Kidney (tissue), 14 donors: ENCODE results near the gene DGKI. TPM values are rescaled to one million over a fixed set of nuclear protein-coding genes. Genes with fewer than 3 reads are reported as not detected.

Experiments used
- DNase-seq, 5 donors: peaks; one replicate each; pipeline ENCODE4 v3.0.0-alpha.2; 2013 to 2020
- FAIRE-seq: peaks from 2 replicates; lab custom pipeline; 2012; peaks lifted over from hg19 to GRCh38; lab: Jason Lieb, UNC
- H3K27ac ChIP-seq, 2 donors: one replicate each; pipeline ENCODE4 v1.7.0; 2013; ENCODE audit warnings: low read depth in 2 of 2, low read length in 2 of 2, inconsistent platforms in 1 of 2
- H3K27me3 ChIP-seq: one replicate; pipeline ENCODE4 v1.7.1; 2013; ENCODE audit warnings: low read length, inconsistent platforms; ENCODE audit not compliant: control insufficient read depth, insufficient read depth
- H3K36me3 ChIP-seq, 3 donors: one replicate each; pipeline versions ENCODE4 v1.7.0 to v1.7.1; 2013; ENCODE audit warnings: low read length in 3 of 3, control low read depth in 1 of 3, inconsistent platforms in 1 of 3; ENCODE audit not compliant: insufficient read depth in 3 of 3, control insufficient read depth in 2 of 3
- H3K4me1 ChIP-seq, 3 donors: one replicate each; pipeline versions ENCODE4 v1.7.0 to v1.7.1; 2013; ENCODE audit warnings: low read length in 3 of 3, inconsistent platforms in 1 of 3, low read depth in 1 of 3; ENCODE audit not compliant: control insufficient read depth in 2 of 3, insufficient read depth in 2 of 3
- H3K4me3 ChIP-seq, 3 donors: one replicate each; pipeline versions ENCODE4 v1.7.0 to v1.8.1; 2013; ENCODE audit warnings: low read length in 3 of 3, control low read depth in 1 of 3, inconsistent platforms in 1 of 3
- H3K9ac ChIP-seq, 3 donors: one replicate each; pipeline versions ENCODE4 v1.7.0 to v1.7.1; 2013; ENCODE audit warnings: low read length in 3 of 3, control low read depth in 1 of 3, inconsistent platforms in 1 of 3
- H3K9me3 ChIP-seq, 3 donors: one replicate each; pipeline versions ENCODE4 v1.7.0 to v1.7.1; 2013; ENCODE audit warnings: low read length in 3 of 3, control low read depth in 1 of 3, inconsistent platforms in 1 of 3; ENCODE audit not compliant: control insufficient read depth in 2 of 3, insufficient read depth in 1 of 3
- CTCF ChIP-seq: IDR thresholded peaks from 3 replicates; pipeline ENCODE4 v1.5.1; 2012; ENCODE audit warnings: mild to moderate bottlenecking, moderate library complexity, borderline replicate concordance; ENCODE audit not compliant: insufficient read depth; ENCODE audit errors: extremely low read depth
- intact Hi-C: fragments of 100-400 bp; cut with DNase I; formaldehyde crosslinking; loops from one replicate; pipeline ENCODE4 v1.11.1; 2022
- polyA plus RNA-seq: library from polyadenylated mRNA; stranded (reverse); fragments of 350-450 nt; fragmentation: Illumina TruSeq; extraction: RNeasy Lipid Tissue Mini Kit (QIAGEN cat#74804); gene quantifications from one replicate; pipeline ENCODE4 v1.2.3, GENCODE V29; 2014; ENCODE audit warnings: low read depth, low replicate concordance; ENCODE audit not compliant: insufficient read depth
- total RNA-seq: library from RNA; stranded (reverse); fragmentation: NEBNext Ultra II Directional; extraction: Animal tissue kit (Norgen Biotek cat#: 25700); gene quantifications from one replicate; pipeline ENCODE4 v1.2.1, GENCODE V29; 2021
- donor health status: control.
- donor health status: control.
- donor health status: control.
- donor health status: control.
- donor health status: control.
- donor health status: DM: yes; HTN: yes; CAD: no.
- donor health status: Normal renal cell carcinoma (clear cell type).

DGKI gene
- total and polyA plus RNA-seq, 2 donors from 2014 or later: 1.3 to 2.5 TPM

- intact Hi-C loops: no loop called here
- H3K9me3 ChIP-seq: peaks cover 0 to 3% (median 0%) of the 10 kb centered on the region in 3 donors
- no peaks in the 10 kb centered on the region for H3K36me3 ChIP-seq
- no peaks in the 10 kb centered on the region for H3K4me1 ChIP-seq
- TF ChIP-seq CTCF: no peak
- no peak for FAIRE-seq
- DNase-seq: no peak
- H3K27ac ChIP-seq: no peak overlapping the region
- no peaks in the 10 kb centered on the region for H3K27me3 ChIP-seq
- H3K4me3 ChIP-seq: no peak overlapping the region
- H3K9ac ChIP-seq: no peak overlapping the region
These were observed 105.3 kb downstream of the DGKI start for GRCh38 chr7:137741443-137741842.

GRCh38 chr7:137734221-137734620 lies 112.6 kb downstream of the DGKI start:
- DNase-seq: no peak
- Histone ChIP-seq H3K4me3 (no peak overlapping the region), H3K9me3 (no peaks in the 10 kb centered on the region), H3K36me3 (no peaks in the 10 kb centered on the region), H3K9ac (no peak overlapping the region), H3K4me1 (no peaks in the 10 kb centered on the region), H3K27ac (no peak overlapping the region), H3K27me3 (no peaks in the 10 kb centered on the region)
- intact Hi-C loops: no loop called here
- FAIRE-seq: no peak
- no peak for TF ChIP-seq CTCF

GRCh38 chr7:137732168-137732567 lies 114.6 kb downstream of the DGKI start:
- Histone ChIP-seq H3K9ac (no peak overlapping the region), H3K27ac (no peak overlapping the region), H3K36me3 (no peaks in the 10 kb centered on the region), H3K4me3 (no peak overlapping the region), H3K9me3 (no peaks in the 10 kb centered on the region), H3K4me1 (no peaks in the 10 kb centered on the region), H3K27me3 (no peaks in the 10 kb centered on the region)
- FAIRE-seq: no peak
- no peak for TF ChIP-seq CTCF
- no peak for DNase-seq
- intact Hi-C loops: no loop called here

- Histone ChIP-seq H3K27ac (no peak overlapping the region), H3K36me3 (no peaks in the 10 kb centered on the region), H3K9ac (no peak overlapping the region), H3K4me3 (no peak overlapping the region), H3K27me3 (no peaks in the 10 kb centered on the region), H3K4me1 (no peaks in the 10 kb centered on the region), H3K9me3 (no peaks in the 10 kb centered on the region)
- no peak for TF ChIP-seq CTCF
- DNase-seq: no peak
- no peak for FAIRE-seq
- intact Hi-C loops: no loop called here
These were observed 115.3 kb downstream of the DGKI start for GRCh38 chr7:137731436-137731835.
